ENCODE results near the gene MPZL1. TPM values are rescaled to one million over a fixed set of nuclear protein-coding genes. Genes with fewer than 3 reads are reported as not detected.

The MPZL1 gene
- total RNA-seq, 1 experiment from 2014 or later = 52.9 TPM

DNA sequence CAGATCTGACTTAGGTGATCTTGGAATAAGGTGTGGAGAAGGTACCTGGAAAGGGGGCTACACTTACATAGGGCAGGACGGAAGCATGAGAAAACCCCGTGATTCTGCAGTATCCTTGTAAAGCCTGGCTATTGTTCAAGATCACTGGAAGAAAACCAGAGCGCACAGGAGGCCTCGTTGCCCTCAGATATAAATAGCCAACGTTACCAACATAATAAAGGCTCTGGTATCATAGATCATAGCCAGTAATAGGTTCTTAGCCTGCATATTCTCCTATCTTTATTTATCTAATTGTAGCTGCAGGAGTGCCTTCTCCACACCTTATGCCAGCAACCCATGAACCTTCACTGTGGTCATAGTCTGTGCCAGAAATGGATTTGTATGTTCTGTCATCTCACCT lies 35.9 kb upstream of the MPZL1 start:
- no peak overlapping the region for H3K4me2 ChIP-seq (ENCODE audit: low read length)
- no peaks in the 10 kb centered on the region for H4K20me1 ChIP-seq (ENCODE audit: insufficient read depth)
- no peaks in the 10 kb centered on the region for H3K27me3 ChIP-seq (ENCODE audit: insufficient read depth, low read length)
- H3K9me2 ChIP-seq (ENCODE audit: insufficient read depth) = no peaks in the 10 kb centered on the region
- H3K9ac ChIP-seq (ENCODE audit: low read length) = no peak overlapping the region
- no peaks in the 10 kb centered on the region for H3K9me3 ChIP-seq (ENCODE audit: control insufficient read depth in 1 of 2, insufficient read depth in 1 of 2, low read depth in 1 of 2, low read length in 2 of 2)
- ATAC-seq (no peak), DNase-seq (ENCODE audit: low read depth, low spot score) (no peak)
- CTCF ChIA-PET = interaction anchor here (3.1 kb wide), 1 partner anchor 85 kb away, joined by 44 read pairs; no protein-coding TSS in a partner anchor
- TF ChIP-seq, protein P1, sequence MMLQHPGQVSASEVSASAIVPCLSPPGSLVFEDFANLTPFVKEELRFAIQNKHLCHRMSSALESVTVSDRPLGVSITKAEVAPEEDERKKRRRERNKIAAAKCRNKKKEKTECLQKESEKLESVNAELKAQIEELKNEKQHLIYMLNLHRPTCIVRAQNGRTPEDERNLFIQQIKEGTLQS (IDR thresholded peaks at IDR 0.05) = no peak
- TF ChIP-seq POLR2A (IDR thresholded peaks at IDR 0.05; ENCODE audit: borderline replicate concordance, extremely low read depth, insufficient read depth, insufficient read length) (no peak), POLR2AphosphoS5 (IDR thresholded peaks at IDR 0.05; ENCODE audit: low read depth, low read length) (no peak), ELF1 (IDR thresholded peaks at IDR 0.05; ENCODE audit: borderline replicate concordance, low read depth) (no peak), JUND (IDR thresholded peaks at IDR 0.05) (no peak), EZH2 (IDR thresholded peaks at IDR 0.05) (no peak), FOSL1 (IDR thresholded peaks at IDR 0.05; ENCODE audit: low read depth) (no peak), EGR1 (IDR thresholded peaks at IDR 0.05; ENCODE audit: low read depth) (no peak), ZNF274 (IDR thresholded peaks at IDR 0.05; ENCODE audit: low read depth, low read length) (no peak), CBX3 (IDR thresholded peaks at IDR 0.05; ENCODE audit: low read depth) (no peak), YY1 (IDR thresholded peaks at IDR 0.05; ENCODE audit: extremely low read depth, insufficient replicate concordance, low read depth, low read length) (no peak), EZH2phosphoT487 (IDR thresholded peaks at IDR 0.05; ENCODE audit: borderline replicate concordance) (no peak), TCF7L2 (IDR thresholded peaks at IDR 0.05; ENCODE audit: borderline replicate concordance, extremely low read depth, insufficient read depth, insufficient read length) (no peak)
- TF ChIP-seq, protein P2, sequence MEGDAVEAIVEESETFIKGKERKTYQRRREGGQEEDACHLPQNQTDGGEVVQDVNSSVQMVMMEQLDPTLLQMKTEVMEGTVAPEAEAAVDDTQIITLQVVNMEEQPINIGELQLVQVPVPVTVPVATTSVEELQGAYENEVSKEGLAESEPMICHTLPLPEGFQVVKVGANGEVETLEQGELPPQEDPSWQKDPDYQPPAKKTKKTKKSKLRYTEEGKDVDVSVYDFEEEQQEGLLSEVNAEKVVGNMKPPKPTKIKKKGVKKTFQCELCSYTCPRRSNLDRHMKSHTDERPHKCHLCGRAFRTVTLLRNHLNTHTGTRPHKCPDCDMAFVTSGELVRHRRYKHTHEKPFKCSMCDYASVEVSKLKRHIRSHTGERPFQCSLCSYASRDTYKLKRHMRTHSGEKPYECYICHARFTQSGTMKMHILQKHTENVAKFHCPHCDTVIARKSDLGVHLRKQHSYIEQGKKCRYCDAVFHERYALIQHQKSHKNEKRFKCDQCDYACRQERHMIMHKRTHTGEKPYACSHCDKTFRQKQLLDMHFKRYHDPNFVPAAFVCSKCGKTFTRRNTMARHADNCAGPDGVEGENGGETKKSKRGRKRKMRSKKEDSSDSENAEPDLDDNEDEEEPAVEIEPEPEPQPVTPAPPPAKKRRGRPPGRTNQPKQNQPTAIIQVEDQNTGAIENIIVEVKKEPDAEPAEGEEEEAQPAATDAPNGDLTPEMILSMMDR (IDR thresholded peaks at IDR 0.05 in 2 of 3, conservative IDR thresholded peaks at IDR 0.05 in 1 of 3; ENCODE audit: borderline replicate concordance in 1 of 3, insufficient read depth in 1 of 3, low read depth in 2 of 3, low read length in 2 of 3) = no peak
- TF ChIP-seq, protein P3, sequence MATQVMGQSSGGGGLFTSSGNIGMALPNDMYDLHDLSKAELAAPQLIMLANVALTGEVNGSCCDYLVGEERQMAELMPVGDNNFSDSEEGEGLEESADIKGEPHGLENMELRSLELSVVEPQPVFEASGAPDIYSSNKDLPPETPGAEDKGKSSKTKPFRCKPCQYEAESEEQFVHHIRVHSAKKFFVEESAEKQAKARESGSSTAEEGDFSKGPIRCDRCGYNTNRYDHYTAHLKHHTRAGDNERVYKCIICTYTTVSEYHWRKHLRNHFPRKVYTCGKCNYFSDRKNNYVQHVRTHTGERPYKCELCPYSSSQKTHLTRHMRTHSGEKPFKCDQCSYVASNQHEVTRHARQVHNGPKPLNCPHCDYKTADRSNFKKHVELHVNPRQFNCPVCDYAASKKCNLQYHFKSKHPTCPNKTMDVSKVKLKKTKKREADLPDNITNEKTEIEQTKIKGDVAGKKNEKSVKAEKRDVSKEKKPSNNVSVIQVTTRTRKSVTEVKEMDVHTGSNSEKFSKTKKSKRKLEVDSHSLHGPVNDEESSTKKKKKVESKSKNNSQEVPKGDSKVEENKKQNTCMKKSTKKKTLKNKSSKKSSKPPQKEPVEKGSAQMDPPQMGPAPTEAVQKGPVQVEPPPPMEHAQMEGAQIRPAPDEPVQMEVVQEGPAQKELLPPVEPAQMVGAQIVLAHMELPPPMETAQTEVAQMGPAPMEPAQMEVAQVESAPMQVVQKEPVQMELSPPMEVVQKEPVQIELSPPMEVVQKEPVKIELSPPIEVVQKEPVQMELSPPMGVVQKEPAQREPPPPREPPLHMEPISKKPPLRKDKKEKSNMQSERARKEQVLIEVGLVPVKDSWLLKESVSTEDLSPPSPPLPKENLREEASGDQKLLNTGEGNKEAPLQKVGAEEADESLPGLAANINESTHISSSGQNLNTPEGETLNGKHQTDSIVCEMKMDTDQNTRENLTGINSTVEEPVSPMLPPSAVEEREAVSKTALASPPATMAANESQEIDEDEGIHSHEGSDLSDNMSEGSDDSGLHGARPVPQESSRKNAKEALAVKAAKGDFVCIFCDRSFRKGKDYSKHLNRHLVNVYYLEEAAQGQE (IDR thresholded peaks at IDR 0.05; ENCODE audit: low read depth) = no peak
- POLR2A ChIA-PET = no interaction called here
- no peak overlapping the region for H3K27ac ChIP-seq (ENCODE audit: low read depth, low read length)
- H3K79me2 ChIP-seq (ENCODE audit: insufficient read depth, low read length) = no peaks in the 10 kb centered on the region
- H2AFZ ChIP-seq (ENCODE audit: low read depth, low read length, poor library complexity, severe bottlenecking) = no peak overlapping the region
- intact Hi-C loops (cut with micrococcal nuclease) = loop anchor here (5.0 kb wide), 1 partner anchor 619 kb away; no protein-coding TSS in a partner anchor
- H3K4me1 ChIP-seq (ENCODE audit: control insufficient read depth in 1 of 2, insufficient read depth in 2 of 2, low read length in 2 of 2) = no peaks in the 10 kb centered on the region
- RAD21 ChIA-PET (ENCODE audit: low non-redundant PET in 1 of 2, low total read pairs in 2 of 2, uncharacterized antibody in 2 of 2, unreplicated experiment in 2 of 2) = no interaction called here
- BruUV-seq (replicated peaks) = no TSS peak
- H3K36me3 ChIP-seq (ENCODE audit: control insufficient read depth in 1 of 2, insufficient read depth in 2 of 2, low read length in 2 of 2) = no peaks in the 10 kb centered on the region
- no peak overlapping the region for H3K4me3 ChIP-seq (replicated peaks in 1 of 2; ENCODE audit: low read depth in 1 of 2, low read length in 2 of 2)
